CD4-positive, CD25-positive, alpha-beta regulatory T cell (primary cell): Measurements from ENCODE around the gene SURF4. TPM values are rescaled to one million over a fixed set of nuclear protein-coding genes. Genes with fewer than 3 reads are reported as not detected.
"Not testable (repeated sequence)": the region's sequence is repeated elsewhere in the genome, so short reads cannot be mapped to it uniquely, and the experiment has no call there.

ENCODE experiments used
- ATAC-seq, 2 donors: fragments of 150-1000 bp; cut with Tn5 transposase; one replicate each; pipeline ENCODE4 v1.10.0; 2021; ENCODE audit warnings: low read depth in 2 of 2, moderate number of reproducible peaks in 2 of 2, moderate library complexity in 1 of 2
- DNase-seq, 3 donors: peaks; one replicate each; pipeline versions ENCODE4 v3.0.0 to v3.0.0-alpha.2; 2012 to 2022; ENCODE audit warnings: mixed read lengths in 1 of 3
- H3K27ac ChIP-seq: one replicate; pipeline ENCODE4 v1.7.0; 2013; ENCODE audit warnings: mild to moderate bottlenecking, low read length; ENCODE audit not compliant: insufficient read depth, poor library complexity, severe bottlenecking
- H3K27me3 ChIP-seq: one replicate; pipeline ENCODE4 v1.7.0; 2013; ENCODE audit warnings: low read length; ENCODE audit not compliant: control insufficient read depth, insufficient read depth
- H3K36me3 ChIP-seq: one replicate; pipeline ENCODE4 v1.7.0; 2013; ENCODE audit warnings: mild to moderate bottlenecking, low read length, moderate library complexity; ENCODE audit not compliant: control insufficient read depth, insufficient read depth
- H3K4me1 ChIP-seq: 2 replicates; pipeline ENCODE4 v1.7.0; 2013; ENCODE audit warnings: mild to moderate bottlenecking, low read length; ENCODE audit not compliant: insufficient read depth, control insufficient read depth, poor library complexity, severe bottlenecking
- H3K4me3 ChIP-seq: one replicate; pipeline ENCODE4 v1.7.0; 2013; ENCODE audit warnings: low read depth, mild to moderate bottlenecking, low read length, moderate library complexity
- H3K9me3 ChIP-seq, 2 experiments: 1 replicate in 1 of 2; 2 replicates in 1 of 2; pipeline ENCODE4 v1.7.0; 2013; ENCODE audit warnings: low read length in 2 of 2, mild to moderate bottlenecking in 1 of 2, moderate library complexity in 1 of 2; ENCODE audit not compliant: control insufficient read depth in 2 of 2
- H3K27ac Mint-ChIP-seq, 3 donors: one replicate each; pipeline ENCODE4 v1.8.0; 2020 to 2022; ENCODE audit warnings: mild to moderate bottlenecking in 3 of 3, mixed read lengths in 3 of 3, moderate library complexity in 2 of 3
- H3K27me3 Mint-ChIP-seq: one replicate; pipeline ENCODE4 v1.8.0; 2022; ENCODE audit warnings: mild to moderate bottlenecking, mixed read lengths
- H3K36me3 Mint-ChIP-seq: one replicate; pipeline ENCODE4 v1.8.0; 2020; ENCODE audit warnings: mixed read lengths
- H3K4me1 Mint-ChIP-seq, 4 donors: one replicate each; pipeline ENCODE4 v1.8.0; 2020 to 2022; ENCODE audit warnings: mixed read lengths in 4 of 4, mild to moderate bottlenecking in 1 of 4
- H3K4me3 Mint-ChIP-seq, 4 donors: one replicate each; pipeline ENCODE4 v1.8.0; 2020 to 2022; ENCODE audit warnings: mild to moderate bottlenecking in 4 of 4, mixed read lengths in 4 of 4, moderate library complexity in 3 of 4
- H3K9me3 Mint-ChIP-seq, 7 donors: one replicate each; pipeline ENCODE4 v1.8.0; 2020 to 2022; ENCODE audit warnings: mixed read lengths in 7 of 7, mild to moderate bottlenecking in 3 of 7, moderate library complexity in 2 of 7
- polyA plus RNA-seq, 4 donors: library from polyadenylated mRNA; unstranded; fragments of 300-500 nt; fragmentation: Illumina TruSeq; gene quantifications; one replicate each; pipeline ENCODE4 v1.2.3, GENCODE V29; 2021
- total RNA-seq: library from RNA; stranded (reverse); gene quantifications from one replicate; pipeline ENCODE4 v1.2.3, GENCODE V29; 2022

Gene SURF4
- total and polyA plus RNA-seq, 5 donors from 2014 or later: 132 to 227 (median 206) TPM

- no peaks in the 10 kb centered on the region for H3K9me3 ChIP-seq
- H3K27me3 Mint-ChIP-seq: peaks cover 4% of the 10 kb centered on the region
- H3K36me3 ChIP-seq: no peaks in the 10 kb centered on the region
- no peak overlapping the region for H3K4me3 Mint-ChIP-seq
- no peak for ATAC-seq
- no peak overlapping the region for H3K27ac ChIP-seq
- no peak overlapping the region for H3K27ac Mint-ChIP-seq
- peaks cover 0 to 1% (median 0%) of the 10 kb centered on the region in 7 donors for H3K9me3 Mint-ChIP-seq
- H3K4me1 ChIP-seq: no peaks in the 10 kb centered on the region
- DNase-seq: no peak
- no peak overlapping the region for H3K4me3 ChIP-seq
- H3K36me3 Mint-ChIP-seq: no peaks in the 10 kb centered on the region
- peaks cover 0 to 4% (median 0%) of the 10 kb centered on the region in 4 donors for H3K4me1 Mint-ChIP-seq
- no peaks in the 10 kb centered on the region for H3K27me3 ChIP-seq
These were observed 17.5 kb upstream of the SURF4 start for GRCh38 chr9:133393399-133393798.

- ATAC-seq, H3K36me3 ChIP-seq, H3K27me3 ChIP-seq, H3K4me1 Mint-ChIP-seq, H3K4me3 Mint-ChIP-seq, H3K4me3 ChIP-seq, H3K4me1 ChIP-seq, H3K9me3 ChIP-seq, DNase-seq, H3K27ac Mint-ChIP-seq, H3K36me3 Mint-ChIP-seq, H3K9me3 Mint-ChIP-seq, H3K27ac ChIP-seq, H3K27me3 Mint-ChIP-seq: not testable (repeated sequence)
These were observed 16.4 kb upstream of the SURF4 start for GRCh38 chr9:133392308-133392707.

GRCh38 chr9:133391449-133391848, 15.6 kb upstream of the SURF4 start:
- not testable (repeated sequence) for H3K27ac Mint-ChIP-seq, ATAC-seq, H3K27ac ChIP-seq, H3K36me3 Mint-ChIP-seq, H3K9me3 ChIP-seq, H3K27me3 ChIP-seq, H3K4me3 ChIP-seq, H3K36me3 ChIP-seq, H3K4me3 Mint-ChIP-seq, H3K4me1 ChIP-seq, H3K9me3 Mint-ChIP-seq, H3K4me1 Mint-ChIP-seq, DNase-seq, H3K27me3 Mint-ChIP-seq

- H3K27me3 ChIP-seq: no peaks in the 10 kb centered on the region
- Mint-ChIP-seq H3K4me1 (no peaks in the 10 kb centered on the region), H3K27ac (no peak overlapping the region), H3K36me3 (no peaks in the 10 kb centered on the region), H3K27me3 (peaks cover 4% of the 10 kb centered on the region), H3K9me3 (peaks cover 0 to 1% (median 0%) of the 10 kb centered on the region in 7 donors), H3K4me3 (no peak overlapping the region)
- DNase-seq (no peak), ATAC-seq (no peak)
- no peaks in the 10 kb centered on the region for H3K36me3 ChIP-seq
- no peaks in the 10 kb centered on the region for H3K4me1 ChIP-seq
- H3K4me3 ChIP-seq: no peak overlapping the region
- H3K9me3 ChIP-seq: no peaks in the 10 kb centered on the region
- H3K27ac ChIP-seq: no peak overlapping the region
These were observed 14.9 kb upstream of the SURF4 start for GRCh38 chr9:133390713-133391112.

GRCh38 chr9:133389562-133389961, 13.7 kb upstream of the SURF4 start:
- DNase-seq (no peak), ATAC-seq (no peak)
- no peaks in the 10 kb centered on the region for H3K27me3 ChIP-seq
- Mint-ChIP-seq H3K4me3 (no peak overlapping the region), H3K4me1 (no peaks in the 10 kb centered on the region), H3K9me3 (peaks cover 0 to 1% (median 0%) of the 10 kb centered on the region in 7 donors), H3K27ac (no peak overlapping the region), H3K36me3 (no peaks in the 10 kb centered on the region), H3K27me3 (no peaks in the 10 kb centered on the region)
- no peaks in the 10 kb centered on the region for H3K9me3 ChIP-seq
- no peak overlapping the region for H3K4me3 ChIP-seq
- no peaks in the 10 kb centered on the region for H3K4me1 ChIP-seq
- H3K27ac ChIP-seq: no peak overlapping the region
- no peaks in the 10 kb centered on the region for H3K36me3 ChIP-seq

- H3K27me3 ChIP-seq: no peaks in the 10 kb centered on the region
- peak in 1 of 2 donors; percentile 28 for ATAC-seq
- Mint-ChIP-seq H3K9me3 (peaks cover 0 to 1% (median 0%) of the 10 kb centered on the region in 7 donors), H3K4me3 (no peak overlapping the region), H3K36me3 (no peaks in the 10 kb centered on the region), H3K4me1 (no peaks in the 10 kb centered on the region), H3K27me3 (no peaks in the 10 kb centered on the region), H3K27ac (no peak overlapping the region)
- H3K4me1 ChIP-seq: no peaks in the 10 kb centered on the region
- H3K4me3 ChIP-seq: no peak overlapping the region
- H3K36me3 ChIP-seq: no peaks in the 10 kb centered on the region
- H3K27ac ChIP-seq: no peak overlapping the region
- no peaks in the 10 kb centered on the region for H3K9me3 ChIP-seq
- DNase-seq: no peak
These were observed 13.2 kb upstream of the SURF4 start for GRCh38 chr9:133389025-133389557.

GRCh38 chr9:133387680-133388079, 11.8 kb upstream of the SURF4 start:
- no peak overlapping the region for H3K4me3 Mint-ChIP-seq
- H3K27me3 ChIP-seq: no peaks in the 10 kb centered on the region
- H3K4me1 Mint-ChIP-seq: no peaks in the 10 kb centered on the region
- H3K9me3 Mint-ChIP-seq: peaks cover 0 to 1% (median 0%) of the 10 kb centered on the region in 7 donors
- ATAC-seq (no peak), DNase-seq (no peak)
- H3K9me3 ChIP-seq: no peaks in the 10 kb centered on the region
- H3K27me3 Mint-ChIP-seq: no peaks in the 10 kb centered on the region
- no peaks in the 10 kb centered on the region for H3K36me3 ChIP-seq
- H3K27ac Mint-ChIP-seq: no peak overlapping the region
- H3K4me3 ChIP-seq: no peak overlapping the region
- H3K27ac ChIP-seq: no peak overlapping the region
- no peaks in the 10 kb centered on the region for H3K4me1 ChIP-seq
- H3K36me3 Mint-ChIP-seq: no peaks in the 10 kb centered on the region

DNA sequence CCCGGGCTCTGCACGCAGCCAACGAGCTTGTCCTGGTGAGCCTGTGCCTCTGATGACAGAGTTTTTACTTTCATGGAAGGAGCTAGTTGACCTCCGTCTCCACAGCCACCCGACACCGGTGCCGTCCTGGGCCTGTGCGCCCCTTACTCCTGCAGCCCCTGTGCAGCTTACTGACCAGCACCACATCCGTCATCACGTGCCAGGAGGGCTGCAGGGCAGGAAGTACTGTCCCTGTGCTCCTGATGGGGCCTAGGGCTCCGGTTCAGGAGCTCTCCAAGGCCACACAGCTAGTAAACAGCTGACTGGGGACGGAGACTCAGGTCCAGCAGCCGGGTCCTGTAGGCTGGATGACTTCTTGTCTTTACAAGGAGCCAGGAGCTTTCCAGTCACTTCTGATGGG, 10.5 kb upstream of the SURF4 start:
- H3K9me3 Mint-ChIP-seq: peaks cover 0 to 1% (median 0%) of the 10 kb centered on the region in 7 donors

More for the DNA sequence above, 10.5 kb upstream of the SURF4 start:
- no peaks in the 10 kb centered on the region for H3K4me1 ChIP-seq
- H3K27me3 ChIP-seq: no peaks in the 10 kb centered on the region
- Mint-ChIP-seq H3K4me1 (no peaks in the 10 kb centered on the region), H3K27ac (no peak overlapping the region), H3K27me3 (no peaks in the 10 kb centered on the region), H3K36me3 (no peaks in the 10 kb centered on the region), H3K4me3 (no peak overlapping the region)
- ATAC-seq (no peak), DNase-seq (no peak)
- H3K9me3 ChIP-seq: no peaks in the 10 kb centered on the region
- H3K27ac ChIP-seq: no peak overlapping the region
- no peak overlapping the region for H3K4me3 ChIP-seq
- H3K36me3 ChIP-seq: no peaks in the 10 kb centered on the region
